ENCODE measurements around the gene KAT7. TPM values are rescaled to one million over a fixed set of nuclear protein-coding genes. Genes with fewer than 3 reads are reported as not detected.

KAT7 gene
- polyA plus RNA-seq, 1 donor from 2014 or later, result 31.0 TPM

DNA sequence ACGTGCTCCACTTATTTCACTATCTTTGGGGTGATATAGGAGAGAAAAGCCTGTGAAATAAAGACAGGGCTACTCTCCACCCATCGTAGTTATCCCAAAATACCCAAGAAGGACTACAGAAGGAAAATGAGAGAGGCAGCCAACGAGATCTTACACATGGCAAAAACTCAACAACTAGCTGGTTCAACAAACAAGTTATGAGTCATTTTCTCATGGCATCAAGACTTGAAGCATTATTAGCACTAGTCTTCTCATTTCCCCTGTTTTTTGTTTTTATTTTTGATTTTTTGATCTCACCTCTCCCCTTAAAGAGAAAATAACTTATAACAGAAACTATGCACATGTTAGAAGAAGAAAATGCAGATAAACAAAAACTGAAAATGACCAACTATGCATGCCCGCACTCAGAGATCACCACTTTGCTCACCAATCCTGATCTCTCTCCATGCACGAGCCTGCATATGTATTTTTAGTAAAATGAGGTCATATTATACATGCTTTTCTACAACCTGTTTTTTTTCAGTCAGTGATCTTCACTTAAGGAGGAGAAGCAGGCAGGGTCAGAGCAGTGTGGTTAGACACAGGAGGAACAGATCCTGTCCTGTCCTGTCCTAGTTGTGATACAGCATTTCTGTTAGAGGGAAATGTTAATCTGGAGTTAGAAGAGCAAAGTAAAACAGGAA, 47.3 kb upstream of the KAT7 start:
- Histone ChIP-seq H3K9me3 (ENCODE audit: low read length) (no peaks in the 10 kb centered on the region), H3K79me2 (replicated peaks; ENCODE audit: insufficient read depth, low read length) (peaks cover 3% of the 10 kb centered on the region), H3F3A (ENCODE audit: insufficient read depth, low read length, poor library complexity, severe bottlenecking) (no peaks in the 10 kb centered on the region), H4K20me1 (ENCODE audit: insufficient read depth) (no peaks in the 10 kb centered on the region), H3K27ac (ENCODE audit: low read length) (no peak overlapping the region), H3K9me2 (ENCODE audit: insufficient read depth, low read length) (no peaks in the 10 kb centered on the region), H3K9ac (ENCODE audit: low read length) (no peak overlapping the region), H3K27me3 (ENCODE audit: insufficient read depth, low read depth, low read length) (no peaks in the 10 kb centered on the region), H2AFZ (ENCODE audit: low read depth, low read length) (no peak overlapping the region), H3K36me3 (ENCODE audit: insufficient read depth, low read length) (no peaks in the 10 kb centered on the region), H3K4me3 (ENCODE audit: low read length) (no peak overlapping the region), H3K4me2 (ENCODE audit: low read length) (no peak overlapping the region)
- TF ChIP-seq SMC3 (conservative IDR thresholded peaks at IDR 0.05; ENCODE audit: poor library complexity), result no peak
- no peak for TF ChIP-seq MXI1 (conservative IDR thresholded peaks at IDR 0.05; ENCODE audit: poor library complexity, severe bottlenecking)
- TF ChIP-seq, protein P1, sequence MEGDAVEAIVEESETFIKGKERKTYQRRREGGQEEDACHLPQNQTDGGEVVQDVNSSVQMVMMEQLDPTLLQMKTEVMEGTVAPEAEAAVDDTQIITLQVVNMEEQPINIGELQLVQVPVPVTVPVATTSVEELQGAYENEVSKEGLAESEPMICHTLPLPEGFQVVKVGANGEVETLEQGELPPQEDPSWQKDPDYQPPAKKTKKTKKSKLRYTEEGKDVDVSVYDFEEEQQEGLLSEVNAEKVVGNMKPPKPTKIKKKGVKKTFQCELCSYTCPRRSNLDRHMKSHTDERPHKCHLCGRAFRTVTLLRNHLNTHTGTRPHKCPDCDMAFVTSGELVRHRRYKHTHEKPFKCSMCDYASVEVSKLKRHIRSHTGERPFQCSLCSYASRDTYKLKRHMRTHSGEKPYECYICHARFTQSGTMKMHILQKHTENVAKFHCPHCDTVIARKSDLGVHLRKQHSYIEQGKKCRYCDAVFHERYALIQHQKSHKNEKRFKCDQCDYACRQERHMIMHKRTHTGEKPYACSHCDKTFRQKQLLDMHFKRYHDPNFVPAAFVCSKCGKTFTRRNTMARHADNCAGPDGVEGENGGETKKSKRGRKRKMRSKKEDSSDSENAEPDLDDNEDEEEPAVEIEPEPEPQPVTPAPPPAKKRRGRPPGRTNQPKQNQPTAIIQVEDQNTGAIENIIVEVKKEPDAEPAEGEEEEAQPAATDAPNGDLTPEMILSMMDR (IDR thresholded peaks at IDR 0.05; ENCODE audit: poor library complexity, severe bottlenecking), result no peak
- no peak for TF ChIP-seq EP300 (conservative IDR thresholded peaks at IDR 0.05; ENCODE audit: poor library complexity, severe bottlenecking)
- TF ChIP-seq TAF1 (IDR thresholded peaks at IDR 0.05; ENCODE audit: low read depth), result no peak
- TF ChIP-seq, protein P2, sequence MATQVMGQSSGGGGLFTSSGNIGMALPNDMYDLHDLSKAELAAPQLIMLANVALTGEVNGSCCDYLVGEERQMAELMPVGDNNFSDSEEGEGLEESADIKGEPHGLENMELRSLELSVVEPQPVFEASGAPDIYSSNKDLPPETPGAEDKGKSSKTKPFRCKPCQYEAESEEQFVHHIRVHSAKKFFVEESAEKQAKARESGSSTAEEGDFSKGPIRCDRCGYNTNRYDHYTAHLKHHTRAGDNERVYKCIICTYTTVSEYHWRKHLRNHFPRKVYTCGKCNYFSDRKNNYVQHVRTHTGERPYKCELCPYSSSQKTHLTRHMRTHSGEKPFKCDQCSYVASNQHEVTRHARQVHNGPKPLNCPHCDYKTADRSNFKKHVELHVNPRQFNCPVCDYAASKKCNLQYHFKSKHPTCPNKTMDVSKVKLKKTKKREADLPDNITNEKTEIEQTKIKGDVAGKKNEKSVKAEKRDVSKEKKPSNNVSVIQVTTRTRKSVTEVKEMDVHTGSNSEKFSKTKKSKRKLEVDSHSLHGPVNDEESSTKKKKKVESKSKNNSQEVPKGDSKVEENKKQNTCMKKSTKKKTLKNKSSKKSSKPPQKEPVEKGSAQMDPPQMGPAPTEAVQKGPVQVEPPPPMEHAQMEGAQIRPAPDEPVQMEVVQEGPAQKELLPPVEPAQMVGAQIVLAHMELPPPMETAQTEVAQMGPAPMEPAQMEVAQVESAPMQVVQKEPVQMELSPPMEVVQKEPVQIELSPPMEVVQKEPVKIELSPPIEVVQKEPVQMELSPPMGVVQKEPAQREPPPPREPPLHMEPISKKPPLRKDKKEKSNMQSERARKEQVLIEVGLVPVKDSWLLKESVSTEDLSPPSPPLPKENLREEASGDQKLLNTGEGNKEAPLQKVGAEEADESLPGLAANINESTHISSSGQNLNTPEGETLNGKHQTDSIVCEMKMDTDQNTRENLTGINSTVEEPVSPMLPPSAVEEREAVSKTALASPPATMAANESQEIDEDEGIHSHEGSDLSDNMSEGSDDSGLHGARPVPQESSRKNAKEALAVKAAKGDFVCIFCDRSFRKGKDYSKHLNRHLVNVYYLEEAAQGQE (IDR thresholded peaks at IDR 0.05; ENCODE audit: borderline replicate concordance), result no peak
- TF ChIP-seq RAD21 (conservative IDR thresholded peaks at IDR 0.05), result no peak

DNA sequence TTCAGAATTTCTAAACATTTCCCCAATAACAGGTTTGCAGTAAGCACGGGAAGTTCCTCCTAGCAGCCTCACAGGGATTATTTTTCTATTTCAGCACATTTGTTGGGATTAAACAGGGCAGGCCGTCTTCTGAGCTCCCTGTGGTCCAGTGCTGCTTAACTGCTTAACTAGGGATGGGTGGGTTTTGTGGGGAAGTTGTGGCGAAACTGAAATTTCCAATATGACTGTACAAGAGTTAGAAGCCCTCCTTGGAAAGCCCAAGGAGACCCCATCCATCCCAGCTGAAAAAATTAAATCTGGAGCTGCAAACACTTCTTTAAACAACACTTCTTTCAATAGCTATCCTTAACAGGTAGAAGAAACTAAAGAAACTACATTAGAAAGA, 46.8 kb upstream of the KAT7 start:
- H3K79me2 ChIP-seq (replicated peaks; ENCODE audit: insufficient read depth, low read length), result peaks cover 3% of the 10 kb centered on the region
- no peak overlapping the region for H3K9ac ChIP-seq (ENCODE audit: low read length)
- H3K27ac ChIP-seq (ENCODE audit: low read length), result no peak overlapping the region
- H3F3A ChIP-seq (ENCODE audit: insufficient read depth, low read length, poor library complexity, severe bottlenecking), result no peaks in the 10 kb centered on the region
- no peak overlapping the region for H2AFZ ChIP-seq (ENCODE audit: low read depth, low read length)
- no peaks in the 10 kb centered on the region for H3K9me2 ChIP-seq (ENCODE audit: insufficient read depth, low read length)
- H3K36me3 ChIP-seq (ENCODE audit: insufficient read depth, low read length), result no peaks in the 10 kb centered on the region
- no peaks in the 10 kb centered on the region for H3K27me3 ChIP-seq (ENCODE audit: insufficient read depth, low read depth, low read length)
- TF ChIP-seq TAF1 (IDR thresholded peaks at IDR 0.05; ENCODE audit: low read depth) (no peak), POLR2AphosphoS5 (IDR thresholded peaks at IDR 0.05) (no peak), MXI1 (conservative IDR thresholded peaks at IDR 0.05; ENCODE audit: poor library complexity, severe bottlenecking) (no peak), RAD21 (conservative IDR thresholded peaks at IDR 0.05) (no peak), EZH2 (IDR thresholded peaks at IDR 0.05; ENCODE audit: borderline replicate concordance, insufficient read depth, low read length, poor library complexity, severe bottlenecking) (no peak), SMC3 (conservative IDR thresholded peaks at IDR 0.05; ENCODE audit: poor library complexity) (no peak), EP300 (conservative IDR thresholded peaks at IDR 0.05; ENCODE audit: poor library complexity, severe bottlenecking) (no peak)
- TF ChIP-seq, protein P1 (IDR thresholded peaks at IDR 0.05; ENCODE audit: poor library complexity, severe bottlenecking), result no peak
- TF ChIP-seq, protein P2 (IDR thresholded peaks at IDR 0.05; ENCODE audit: borderline replicate concordance), result no peak
- H3K4me2 ChIP-seq (ENCODE audit: low read length), result no peak overlapping the region
- no peaks in the 10 kb centered on the region for H4K20me1 ChIP-seq (ENCODE audit: insufficient read depth)
- H3K9me3 ChIP-seq (ENCODE audit: low read length), result no peaks in the 10 kb centered on the region
- H3K4me3 ChIP-seq (ENCODE audit: low read length), result no peak overlapping the region
